Fibroblast of the aortic adventitia (primary cell): ENCODE data around the gene CACNG8. TPM values are rescaled to one million over a fixed set of nuclear protein-coding genes. Genes with fewer than 3 reads are reported as not detected.
A peak's percentile ranks its signal among the peaks of the same experiment; 100 is the strongest.

ENCODE experiments used
- DNase-seq: peaks from one replicate; pipeline ENCODE4 v3.0.0-alpha.2; 2010; ENCODE audit warnings: low read depth
- H3K4me3 ChIP-seq: 2 replicates; pipeline ENCODE4 v1.5.1; 2011; ENCODE audit warnings: low read depth, mild to moderate bottlenecking, control low read depth, low read length, moderate library complexity
- total RNA-seq: library from RNA; depleted of rRNA; stranded (reverse); fragments of >200 nt; gene quantifications from 2 replicates; pipeline ENCODE4 v1.2.3, GENCODE V29; 2012; ENCODE audit warnings: low replicate concordance
- TF ChIP-seq, protein P1 (sequence below): IDR thresholded peaks from 2 replicates; pipeline ENCODE4 v1.5.1; 2011; ENCODE audit warnings: mild to moderate bottlenecking, low read length, control low read depth, inconsistent platforms; ENCODE audit not compliant: insufficient read depth

Gene CACNG8
- total RNA-seq, 1 donor: 0.45 TPM

DNA sequence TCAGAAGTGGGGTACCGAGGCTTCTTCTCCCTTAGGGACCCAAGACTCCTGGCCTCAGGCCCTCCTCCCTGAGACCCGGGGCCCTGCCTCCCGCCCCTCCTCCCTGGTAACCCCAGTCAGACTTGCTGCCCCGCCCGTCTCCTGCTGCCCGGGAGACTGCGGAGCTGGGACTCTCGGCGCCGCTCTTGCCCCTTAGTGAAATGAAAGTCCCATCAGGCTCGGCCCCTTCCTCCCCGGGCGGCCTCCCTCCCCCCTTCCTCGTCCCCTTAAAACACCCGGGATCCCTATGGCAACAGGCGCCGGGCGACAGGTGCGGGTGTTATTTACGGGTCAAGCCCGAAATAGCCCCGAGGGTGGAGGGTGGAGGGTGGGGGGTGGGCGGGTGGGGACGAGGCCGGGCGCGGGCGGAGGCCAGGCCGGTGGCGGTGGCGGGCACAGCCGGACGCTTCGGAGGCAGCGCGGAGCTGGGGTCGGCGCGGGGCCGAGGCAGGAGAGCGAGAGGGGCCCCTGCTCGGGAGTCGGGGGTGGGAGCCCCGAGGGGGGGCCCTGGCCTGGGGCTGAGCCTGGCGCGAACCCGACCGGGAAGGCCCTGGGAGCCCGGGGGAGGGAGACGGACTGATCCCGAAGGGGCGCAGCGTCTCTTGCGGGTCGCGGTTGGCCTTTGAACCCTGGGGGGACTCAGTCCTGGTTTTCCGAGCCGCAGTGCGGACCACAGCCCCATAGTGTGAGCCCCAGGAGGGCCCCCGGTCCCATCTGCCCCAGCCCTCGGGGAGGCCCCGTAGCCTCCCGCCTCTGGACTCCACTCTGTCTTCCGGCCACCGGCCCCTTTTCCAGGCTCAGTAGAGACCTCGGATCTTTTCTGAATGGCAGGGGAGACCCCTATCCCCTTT lies 28.7 kb downstream of the CACNG8 start, which contains the start of gene CACNG6:
Gene CACNG6 (plus strand): TSS at position 414 of the 890 bp plus-strand sequence. CDS start 1,241 bp downstream, outside the sequence.
- H3K4me3 ChIP-seq: peak within 1 kb of the TSS; percentile 49
- TF ChIP-seq, protein P1, sequence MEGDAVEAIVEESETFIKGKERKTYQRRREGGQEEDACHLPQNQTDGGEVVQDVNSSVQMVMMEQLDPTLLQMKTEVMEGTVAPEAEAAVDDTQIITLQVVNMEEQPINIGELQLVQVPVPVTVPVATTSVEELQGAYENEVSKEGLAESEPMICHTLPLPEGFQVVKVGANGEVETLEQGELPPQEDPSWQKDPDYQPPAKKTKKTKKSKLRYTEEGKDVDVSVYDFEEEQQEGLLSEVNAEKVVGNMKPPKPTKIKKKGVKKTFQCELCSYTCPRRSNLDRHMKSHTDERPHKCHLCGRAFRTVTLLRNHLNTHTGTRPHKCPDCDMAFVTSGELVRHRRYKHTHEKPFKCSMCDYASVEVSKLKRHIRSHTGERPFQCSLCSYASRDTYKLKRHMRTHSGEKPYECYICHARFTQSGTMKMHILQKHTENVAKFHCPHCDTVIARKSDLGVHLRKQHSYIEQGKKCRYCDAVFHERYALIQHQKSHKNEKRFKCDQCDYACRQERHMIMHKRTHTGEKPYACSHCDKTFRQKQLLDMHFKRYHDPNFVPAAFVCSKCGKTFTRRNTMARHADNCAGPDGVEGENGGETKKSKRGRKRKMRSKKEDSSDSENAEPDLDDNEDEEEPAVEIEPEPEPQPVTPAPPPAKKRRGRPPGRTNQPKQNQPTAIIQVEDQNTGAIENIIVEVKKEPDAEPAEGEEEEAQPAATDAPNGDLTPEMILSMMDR: no peak
- peak; percentile 49 for DNase-seq

DNA sequence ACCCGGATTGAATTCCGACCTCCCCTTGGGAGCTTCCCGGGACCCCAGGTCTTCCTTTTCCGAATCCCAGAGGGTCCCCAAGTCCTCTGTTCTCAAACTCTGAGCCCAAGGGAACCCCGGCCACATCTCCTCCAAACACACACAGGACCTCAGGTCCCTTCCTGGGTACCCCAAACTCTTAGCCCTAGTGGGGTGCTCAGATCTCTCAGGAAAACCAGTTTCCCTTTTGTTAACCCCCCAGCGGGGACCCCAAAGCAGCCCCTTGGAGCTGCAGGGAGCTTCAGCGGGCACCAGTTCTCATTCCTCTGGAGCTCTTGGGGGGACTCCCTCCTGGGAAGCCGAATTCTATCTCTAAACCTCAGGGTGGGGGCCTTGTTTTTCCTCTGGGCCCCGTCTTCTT lies 29.5 kb downstream of the CACNG8 start:
- TF ChIP-seq, protein P1: no peak
- no peak overlapping the region for H3K4me3 ChIP-seq
- no peak for DNase-seq

DNA sequence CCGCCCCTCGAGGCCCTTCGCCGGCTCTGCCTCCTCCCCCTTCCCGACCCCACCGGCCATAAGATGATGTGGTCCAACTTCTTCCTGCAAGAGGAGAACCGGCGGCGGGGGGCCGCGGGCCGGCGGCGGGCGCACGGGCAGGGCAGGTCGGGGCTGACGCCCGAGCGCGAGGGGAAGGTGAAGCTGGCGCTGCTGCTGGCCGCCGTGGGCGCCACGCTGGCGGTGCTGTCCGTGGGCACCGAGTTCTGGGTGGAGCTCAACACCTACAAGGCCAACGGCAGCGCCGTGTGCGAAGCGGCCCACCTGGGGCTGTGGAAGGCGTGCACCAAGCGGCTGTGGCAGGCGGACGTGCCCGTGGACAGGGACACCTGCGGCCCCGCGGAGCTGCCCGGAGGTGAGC lies 30.1 kb downstream of the CACNG8 start:
- TF ChIP-seq, protein P1: no peak
- DNase-seq: no peak

DNA sequence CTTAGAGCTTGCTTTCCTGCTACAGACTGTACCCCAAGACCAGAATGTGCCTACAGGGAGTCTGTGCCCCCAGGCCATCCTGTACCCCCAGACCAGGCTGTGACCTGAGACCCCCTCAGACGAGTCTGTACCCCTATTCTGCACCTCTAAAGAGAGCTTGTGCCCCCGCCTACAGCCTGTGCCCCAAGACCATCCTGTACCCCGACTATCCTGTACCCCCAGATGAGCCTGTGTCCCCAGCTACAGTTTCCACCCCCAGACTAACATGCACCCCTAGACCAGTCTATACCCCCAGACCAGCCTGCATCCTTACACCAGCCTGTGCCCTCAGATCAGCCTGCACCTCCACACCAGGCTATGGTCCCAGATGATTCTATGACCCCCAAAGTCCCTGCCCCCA lies 30.7 kb downstream of the CACNG8 start:
- no peak overlapping the region for H3K4me3 ChIP-seq
- DNase-seq: no peak
- TF ChIP-seq, protein P1: no peak

More for the DNA sequence above, 30.1 kb downstream of the CACNG8 start:
- H3K4me3 ChIP-seq: no peak overlapping the region

DNA sequence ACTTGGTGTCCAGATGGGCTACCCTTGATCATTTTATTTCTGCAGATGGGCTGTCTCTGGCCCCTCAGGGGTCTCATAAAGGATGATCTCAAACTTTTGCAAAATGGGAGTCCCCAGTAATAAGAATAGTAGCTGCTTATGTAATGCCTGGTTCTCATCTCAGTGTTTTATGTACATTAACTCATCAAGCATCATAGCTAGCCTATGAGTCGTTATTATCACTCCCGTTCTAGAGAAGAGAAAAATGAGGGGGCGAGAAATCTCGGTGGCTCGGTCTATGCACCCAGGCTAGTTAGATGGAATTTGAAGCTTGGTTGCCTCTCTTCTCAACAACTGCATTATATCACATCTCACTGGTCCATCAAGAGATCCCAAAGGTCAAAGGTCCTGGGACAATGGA lies 32.1 kb downstream of the CACNG8 start:
- TF ChIP-seq, protein P1: no peak
- no peak overlapping the region for H3K4me3 ChIP-seq
- DNase-seq: no peak

DNA sequence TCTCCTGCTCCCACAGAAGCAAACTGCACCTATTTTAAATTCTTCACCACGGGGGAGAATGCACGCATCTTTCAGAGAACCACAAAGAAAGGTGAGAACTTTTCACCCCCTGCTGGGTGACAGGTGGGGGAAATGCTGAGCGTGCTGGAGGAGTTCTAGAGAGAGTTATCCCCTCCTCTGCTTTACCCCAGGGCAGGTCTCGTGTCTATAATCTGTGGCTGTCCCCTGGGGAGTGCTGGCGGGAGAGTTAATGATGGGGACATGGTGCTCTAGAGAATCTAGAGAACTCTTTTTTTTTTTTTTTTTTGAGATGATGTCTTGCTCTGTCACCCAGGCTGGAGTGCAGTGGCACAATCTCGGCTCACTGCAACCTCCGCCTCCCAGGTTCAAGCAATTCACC lies 35.5 kb downstream of the CACNG8 start:
- TF ChIP-seq, protein P1: no peak
- no peak for DNase-seq
- H3K4me3 ChIP-seq: no peak overlapping the region

DNA sequence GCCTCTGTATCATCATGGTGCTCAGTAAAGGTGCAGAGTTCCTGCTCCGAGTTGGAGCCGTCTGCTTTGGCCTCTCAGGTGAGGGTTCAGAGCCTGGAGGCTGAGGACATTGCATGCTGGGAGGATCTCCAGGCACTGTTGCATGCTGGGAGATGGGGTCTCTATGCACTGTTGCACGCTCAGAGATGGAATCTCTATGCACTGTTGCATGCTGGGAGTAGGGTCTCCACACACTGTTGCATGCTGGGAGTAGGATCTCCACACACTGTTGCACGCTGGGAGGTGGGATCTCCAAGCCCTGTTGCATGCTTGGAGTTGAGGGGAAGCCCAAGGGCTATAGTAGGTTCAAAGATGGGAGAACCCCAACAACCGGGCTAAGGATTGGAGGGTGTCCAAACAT lies 37.0 kb downstream of the CACNG8 start:
- no peak for DNase-seq
- no peak overlapping the region for H3K4me3 ChIP-seq
- TF ChIP-seq, protein P1: no peak
